Raji (cell line): Measurements from ENCODE around the gene HMGN3.

Experiments used
- POLR2A ChIP-seq: IDR thresholded peaks from 2 replicates; pipeline ENCODE4 v1.6.1; 2011; ENCODE audit warnings: low read depth, low read length, control low read depth; ENCODE audit not compliant: insufficient read depth

The HMGN3 gene

GRCh38 chr6:79238919-79239318 is 4.4 kb upstream of the HMGN3 start:
- no peak for TF ChIP-seq POLR2A

GRCh38 chr6:79236711-79237110 is 2.2 kb upstream of the HMGN3 start:
- TF ChIP-seq POLR2A, result no peak

- no peak for TF ChIP-seq POLR2A
Measured at GRCh38 chr6:79233611-79234149, 802 bp downstream of the HMGN3 start.

- no peak for TF ChIP-seq POLR2A
Measured at GRCh38 chr6:79232696-79233462, 1.6 kb downstream of the HMGN3 start.

GRCh38 chr6:79231666-79232065 is 2.8 kb downstream of the HMGN3 start:
- TF ChIP-seq POLR2A, result no peak

GRCh38 chr6:79231101-79231500 is 3.4 kb downstream of the HMGN3 start:
- no peak for TF ChIP-seq POLR2A

- no peak for TF ChIP-seq POLR2A
Measured at GRCh38 chr6:79230149-79230548, 4.3 kb downstream of the HMGN3 start.

GRCh38 chr6:79227445-79227844 is 7.0 kb downstream of the HMGN3 start:
- no peak for TF ChIP-seq POLR2A

- no peak for TF ChIP-seq POLR2A
Measured at GRCh38 chr6:79226660-79227059, 7.8 kb downstream of the HMGN3 start.

- TF ChIP-seq POLR2A, result no peak
Measured at GRCh38 chr6:79225717-79226599, 8.5 kb downstream of the HMGN3 start.

- TF ChIP-seq POLR2A, result no peak
Measured at GRCh38 chr6:79223611-79224404, 10.7 kb downstream of the HMGN3 start.

GRCh38 chr6:79215213-79215824 is 19.2 kb downstream of the HMGN3 start:
- no peak for TF ChIP-seq POLR2A

- no peak for TF ChIP-seq POLR2A
Measured at GRCh38 chr6:79212859-79213258, 21.6 kb downstream of the HMGN3 start.

GRCh38 chr6:79208816-79209215 is 25.7 kb downstream of the HMGN3 start:
- no peak for TF ChIP-seq POLR2A
